Neuron (in vitro differentiated cells): ENCODE measurements around the gene BSN.

Experiments used
- H2AFZ ChIP-seq: one replicate; pipeline ENCODE4 v1.6.1; 2013; ENCODE audit warnings: low read depth, mild to moderate bottlenecking, inconsistent platforms, low read length, moderate library complexity
- H3K27me3 ChIP-seq: one replicate; pipeline ENCODE4 v1.6.1; 2013; ENCODE audit warnings: low read length; ENCODE audit not compliant: insufficient read depth
- H3K36me3 ChIP-seq: one replicate; pipeline ENCODE4 v1.6.1; 2013; ENCODE audit warnings: low read length; ENCODE audit not compliant: insufficient read depth
- H3K4me1 ChIP-seq: one replicate; pipeline ENCODE4 v1.6.1; 2013; ENCODE audit warnings: low read length; ENCODE audit not compliant: insufficient read depth
- H3K4me3 ChIP-seq: 2 replicates; pipeline ENCODE4 v1.5.1; 2013; ENCODE audit warnings: mild to moderate bottlenecking, low read length, moderate library complexity
- H3K9me3 ChIP-seq: one replicate; pipeline ENCODE4 v1.6.1; 2013; ENCODE audit warnings: low read length

BSN gene

DNA sequence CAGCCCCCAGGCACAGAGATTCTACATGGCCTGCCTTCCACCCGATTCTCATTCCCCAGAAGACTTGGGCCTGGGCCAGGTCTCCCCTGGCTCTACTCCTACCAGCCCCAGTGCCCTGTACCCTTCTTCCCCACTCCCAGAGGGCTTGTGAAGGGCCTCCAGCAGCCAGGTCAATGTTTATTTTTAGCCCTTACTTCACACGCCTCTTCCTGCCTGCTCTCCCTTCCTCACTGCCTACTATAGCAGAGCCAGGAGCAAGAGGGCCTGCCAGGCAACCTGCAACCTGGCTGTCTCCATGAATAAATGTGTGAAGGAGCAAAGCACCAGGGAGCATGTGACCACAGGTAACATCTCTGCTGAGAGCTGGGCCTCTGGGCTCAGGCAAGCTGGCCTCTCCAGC is 93.5 kb downstream of the BSN start:
- Histone ChIP-seq H3K4me3 (no peak overlapping the region), H3K9me3 (no peaks in the 10 kb centered on the region)

DNA sequence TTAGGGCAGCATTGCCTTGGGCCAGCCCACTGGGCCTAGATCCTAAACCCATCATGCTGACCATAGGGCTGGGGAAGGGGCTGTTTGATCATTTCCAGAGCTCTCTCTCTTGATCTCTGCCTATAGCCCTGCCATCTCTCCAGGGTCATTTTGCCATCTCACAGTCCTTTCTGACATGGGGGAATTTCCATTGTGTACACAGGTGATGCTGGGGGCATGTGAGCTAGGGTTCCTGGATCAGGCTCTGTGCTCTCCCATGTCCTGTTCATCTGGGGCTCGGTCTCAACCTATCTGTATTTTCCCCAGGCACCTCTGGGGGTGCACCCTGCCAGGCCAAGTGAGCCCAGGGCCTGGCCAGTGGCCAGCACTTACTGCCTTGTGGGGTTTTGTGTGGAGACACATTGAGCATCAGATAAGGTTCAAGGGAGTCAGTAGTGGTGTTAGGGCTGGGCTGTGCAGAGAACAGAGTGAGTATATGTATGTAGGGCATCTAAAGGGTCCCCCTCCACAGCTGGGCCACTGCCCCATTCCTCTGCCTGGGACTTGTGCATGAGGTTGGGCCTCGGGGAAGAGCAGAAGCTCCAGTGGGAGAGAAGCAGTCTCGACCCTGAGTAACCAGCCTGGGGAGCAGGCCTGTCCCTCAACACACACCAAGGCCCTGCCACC is 94.2 kb downstream of the BSN start:
- H2AFZ ChIP-seq, result no peak overlapping the region
- no peaks in the 10 kb centered on the region for H3K4me1 ChIP-seq
- peaks cover 23% of the 10 kb centered on the region for H3K36me3 ChIP-seq
- H3K27me3 ChIP-seq, result no peaks in the 10 kb centered on the region
- no peak overlapping the region for H3K4me3 ChIP-seq
- H3K9me3 ChIP-seq, result no peaks in the 10 kb centered on the region

More for the DNA sequence above, 93.5 kb downstream of the BSN start:
- Histone ChIP-seq H3K27me3 (no peaks in the 10 kb centered on the region), H3K4me1 (no peaks in the 10 kb centered on the region), H2AFZ (no peak overlapping the region), H3K36me3 (peaks cover 26% of the 10 kb centered on the region)

- H3K4me3 ChIP-seq, result no peak overlapping the region
- peaks cover 23% of the 10 kb centered on the region for H3K36me3 ChIP-seq
- H3K9me3 ChIP-seq, result no peaks in the 10 kb centered on the region
- H2AFZ ChIP-seq, result no peak overlapping the region
- no peaks in the 10 kb centered on the region for H3K27me3 ChIP-seq
- H3K4me1 ChIP-seq, result no peaks in the 10 kb centered on the region
These were observed 95.3 kb downstream of the BSN start for GRCh38 chr3:49649576-49649975.

- no peaks in the 10 kb centered on the region for H3K9me3 ChIP-seq
- H3K27me3 ChIP-seq, result no peaks in the 10 kb centered on the region
- peaks cover 25% of the 10 kb centered on the region for H3K36me3 ChIP-seq
- H3K4me3 ChIP-seq, result no peak overlapping the region
- no peak overlapping the region for H2AFZ ChIP-seq
- no peaks in the 10 kb centered on the region for H3K4me1 ChIP-seq
These were observed 95.9 kb downstream of the BSN start for GRCh38 chr3:49650177-49650576.

DNA sequence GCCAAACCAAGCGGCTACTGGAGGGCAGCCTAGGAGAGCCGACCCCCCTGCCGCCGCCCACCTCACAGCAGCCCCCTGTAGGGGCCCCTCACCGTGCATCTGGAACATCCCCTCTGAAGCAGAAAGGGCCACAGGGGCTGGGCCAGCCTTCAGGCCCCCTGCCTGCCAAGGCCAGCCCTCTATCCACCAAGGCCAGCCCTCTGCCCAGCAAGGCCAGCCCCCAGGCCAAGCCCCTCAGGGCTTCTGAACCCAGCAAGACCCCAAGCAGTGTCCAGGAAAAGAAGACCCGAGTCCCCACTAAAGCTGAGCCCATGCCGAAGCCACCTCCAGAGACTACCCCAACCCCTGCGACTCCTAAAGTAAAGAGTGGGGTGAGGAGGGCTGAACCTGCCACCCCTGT is 96.4 kb downstream of the BSN start:
- Histone ChIP-seq H3K4me3 (no peak overlapping the region), H3K4me1 (no peaks in the 10 kb centered on the region), H3K9me3 (no peaks in the 10 kb centered on the region), H3K27me3 (no peaks in the 10 kb centered on the region), H2AFZ (no peak overlapping the region), H3K36me3 (peaks cover 27% of the 10 kb centered on the region)

DNA sequence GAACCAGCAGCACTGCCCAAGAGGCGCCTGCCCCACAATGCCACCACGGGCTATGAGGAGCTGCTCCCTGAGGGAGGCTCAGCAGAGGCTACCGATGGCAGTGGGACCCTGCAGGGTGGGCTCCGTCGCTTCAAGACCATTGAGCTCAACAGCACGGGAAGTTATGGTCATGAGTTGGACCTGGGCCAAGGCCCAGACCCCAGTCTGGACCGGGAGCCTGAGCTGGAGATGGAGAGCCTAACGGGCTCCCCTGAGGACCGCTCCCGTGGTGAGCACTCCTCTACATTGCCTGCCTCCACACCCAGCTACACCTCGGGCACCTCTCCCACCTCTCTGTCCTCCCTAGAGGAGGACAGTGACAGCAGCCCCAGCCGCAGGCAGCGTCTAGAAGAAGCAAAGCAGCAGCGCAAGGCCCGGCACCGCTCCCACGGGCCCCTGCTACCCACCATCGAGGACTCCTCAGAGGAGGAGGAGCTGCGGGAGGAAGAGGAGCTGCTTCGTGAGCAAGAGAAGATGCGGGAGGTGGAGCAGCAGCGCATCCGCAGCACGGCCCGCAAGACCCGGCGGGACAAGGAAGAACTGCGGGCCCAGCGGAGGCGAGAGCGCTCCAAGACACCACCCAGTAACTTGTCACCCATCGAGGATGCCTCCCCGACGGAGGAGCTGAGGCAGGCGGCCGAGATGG is 98.1 kb downstream of the BSN start:
- H2AFZ ChIP-seq, result no peak overlapping the region
- H3K4me3 ChIP-seq, result no peak overlapping the region
- no peaks in the 10 kb centered on the region for H3K27me3 ChIP-seq
- no peaks in the 10 kb centered on the region for H3K4me1 ChIP-seq
- H3K36me3 ChIP-seq, result peaks cover 36% of the 10 kb centered on the region
- H3K9me3 ChIP-seq, result no peaks in the 10 kb centered on the region

DNA sequence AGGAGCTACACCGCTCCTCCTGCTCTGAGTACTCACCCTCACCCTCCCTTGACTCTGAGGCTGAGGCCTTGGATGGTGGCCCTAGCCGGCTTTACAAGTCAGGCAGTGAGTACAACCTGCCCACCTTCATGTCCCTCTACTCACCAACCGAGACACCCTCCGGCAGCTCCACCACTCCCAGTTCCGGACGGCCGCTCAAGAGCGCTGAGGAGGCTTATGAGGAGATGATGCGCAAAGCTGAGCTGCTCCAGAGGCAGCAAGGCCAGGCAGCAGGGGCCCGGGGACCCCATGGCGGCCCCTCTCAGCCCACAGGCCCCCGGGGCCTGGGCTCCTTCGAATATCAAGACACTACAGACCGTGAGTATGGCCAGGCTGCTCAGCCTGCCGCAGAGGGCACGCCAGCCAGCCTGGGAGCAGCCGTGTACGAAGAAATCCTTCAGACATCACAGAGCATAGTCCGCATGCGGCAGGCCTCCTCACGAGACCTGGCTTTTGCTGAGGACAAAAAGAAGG is 98.7 kb downstream of the BSN start:
- H3K27me3 ChIP-seq, result no peaks in the 10 kb centered on the region
- H3K36me3 ChIP-seq, result peaks cover 36% of the 10 kb centered on the region
- no peak overlapping the region for H2AFZ ChIP-seq
- H3K4me3 ChIP-seq, result no peak overlapping the region
- H3K9me3 ChIP-seq, result no peaks in the 10 kb centered on the region
- no peaks in the 10 kb centered on the region for H3K4me1 ChIP-seq

GRCh38 chr3:49653621-49654020 is 99.3 kb downstream of the BSN start:
- Histone ChIP-seq H3K27me3 (no peaks in the 10 kb centered on the region), H2AFZ (no peak overlapping the region), H3K4me3 (no peak overlapping the region), H3K9me3 (no peaks in the 10 kb centered on the region), H3K36me3 (peaks cover 36% of the 10 kb centered on the region), H3K4me1 (no peaks in the 10 kb centered on the region)

DNA sequence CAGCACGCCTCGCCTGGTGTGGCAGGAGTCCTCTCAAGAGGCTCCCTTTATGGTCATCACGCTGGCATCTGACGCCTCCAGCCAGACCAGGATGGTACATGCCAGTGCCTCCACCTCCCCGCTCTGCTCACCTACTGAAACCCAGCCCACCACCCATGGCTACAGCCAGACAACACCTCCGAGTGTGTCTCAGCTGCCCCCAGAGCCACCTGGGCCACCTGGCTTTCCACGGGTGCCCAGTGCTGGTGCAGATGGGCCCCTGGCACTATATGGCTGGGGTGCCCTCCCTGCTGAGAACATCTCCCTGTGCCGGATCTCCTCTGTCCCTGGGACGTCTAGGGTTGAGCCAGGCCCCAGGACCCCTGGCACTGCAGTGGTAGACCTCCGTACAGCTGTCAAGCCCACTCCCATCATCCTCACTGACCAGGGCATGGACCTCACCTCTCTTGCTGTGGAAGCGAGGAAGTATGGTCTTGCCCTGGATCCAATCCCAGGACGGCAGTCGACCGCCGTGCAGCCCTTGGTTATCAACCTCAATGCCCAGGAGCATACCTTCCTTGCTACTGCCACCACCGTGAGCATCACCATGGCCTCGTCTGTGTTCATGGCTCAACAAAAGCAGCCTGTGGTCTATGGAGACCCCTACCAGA is 100.0 kb downstream of the BSN start:
- Histone ChIP-seq H3K4me1 (no peaks in the 10 kb centered on the region), H3K27me3 (no peaks in the 10 kb centered on the region), H3K36me3 (peaks cover 36% of the 10 kb centered on the region), H3K9me3 (no peaks in the 10 kb centered on the region), H2AFZ (no peak overlapping the region), H3K4me3 (no peak overlapping the region)

DNA sequence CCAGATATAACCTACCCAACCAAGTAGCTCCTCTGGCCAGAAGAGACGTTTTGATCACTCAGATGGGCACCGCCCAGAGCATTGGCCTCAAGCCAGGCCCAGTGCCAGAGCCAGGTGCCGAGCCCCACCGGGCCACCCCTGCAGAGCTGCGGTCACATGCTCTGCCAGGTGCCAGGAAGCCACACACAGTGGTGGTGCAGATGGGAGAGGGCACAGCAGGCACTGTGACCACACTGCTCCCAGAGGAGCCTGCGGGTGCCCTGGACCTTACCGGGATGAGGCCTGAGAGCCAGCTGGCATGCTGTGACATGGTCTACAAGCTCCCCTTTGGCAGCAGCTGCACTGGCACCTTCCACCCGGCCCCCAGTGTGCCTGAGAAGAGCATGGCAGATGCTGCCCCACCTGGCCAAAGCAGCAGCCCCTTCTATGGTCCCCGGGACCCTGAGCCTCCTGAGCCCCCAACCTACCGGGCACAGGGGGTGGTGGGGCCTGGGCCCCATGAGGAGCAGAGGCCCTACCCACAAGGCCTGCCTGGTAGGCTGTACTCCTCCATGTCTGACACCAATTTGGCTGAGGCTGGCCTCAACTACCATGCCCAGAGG is 100.8 kb downstream of the BSN start:
- no peak overlapping the region for H2AFZ ChIP-seq
- H3K9me3 ChIP-seq, result no peaks in the 10 kb centered on the region
- H3K4me1 ChIP-seq, result no peaks in the 10 kb centered on the region
- H3K4me3 ChIP-seq, result no peak overlapping the region
- H3K27me3 ChIP-seq, result no peaks in the 10 kb centered on the region
- H3K36me3 ChIP-seq, result peaks cover 36% of the 10 kb centered on the region

DNA sequence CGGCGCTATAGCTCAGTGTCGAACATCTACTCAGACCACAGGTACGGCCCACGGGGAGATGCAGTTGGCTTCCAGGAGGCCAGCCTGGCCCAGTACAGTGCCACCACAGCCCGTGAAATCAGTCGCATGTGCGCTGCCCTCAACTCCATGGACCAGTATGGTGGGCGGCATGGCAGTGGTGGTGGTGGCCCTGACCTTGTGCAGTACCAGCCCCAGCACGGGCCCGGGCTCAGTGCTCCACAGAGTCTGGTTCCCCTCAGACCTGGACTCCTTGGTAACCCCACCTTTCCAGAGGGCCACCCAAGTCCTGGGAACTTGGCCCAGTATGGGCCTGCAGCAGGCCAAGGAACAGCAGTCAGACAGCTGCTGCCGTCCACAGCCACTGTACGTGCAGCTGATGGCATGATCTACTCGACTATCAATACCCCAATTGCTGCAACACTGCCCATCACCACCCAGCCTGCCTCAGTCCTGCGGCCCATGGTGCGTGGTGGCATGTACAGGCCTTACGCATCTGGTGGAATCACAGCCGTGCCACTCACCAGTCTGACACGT is 101.5 kb downstream of the BSN start:
- Histone ChIP-seq H3K4me1 (no peaks in the 10 kb centered on the region), H3K27me3 (no peaks in the 10 kb centered on the region), H3K36me3 (peaks cover 36% of the 10 kb centered on the region)

GRCh38 chr3:49656541-49657112 is 102.3 kb downstream of the BSN start:
- H3K4me1 ChIP-seq, result no peaks in the 10 kb centered on the region
- H3K36me3 ChIP-seq, result peaks cover 33% of the 10 kb centered on the region
- H3K9me3 ChIP-seq, result no peaks in the 10 kb centered on the region
- H2AFZ ChIP-seq, result no peak overlapping the region
- no peaks in the 10 kb centered on the region for H3K27me3 ChIP-seq
- no peak overlapping the region for H3K4me3 ChIP-seq

More for the DNA sequence above, 101.5 kb downstream of the BSN start:
- no peak overlapping the region for H3K4me3 ChIP-seq
- no peak overlapping the region for H2AFZ ChIP-seq
- H3K9me3 ChIP-seq, result no peaks in the 10 kb centered on the region
